ENCODE results near the gene NR2F1-AS1.

NR2F1-AS1 gene

GRCh38 chr5:93407454-93407853 is 173.6 kb downstream of the NR2F1-AS1 start:
- Histone ChIP-seq H2AFZ (ENCODE audit: low read length) (no peak overlapping the region), H3K9ac (ENCODE audit: low read length) (no peak overlapping the region), H3K36me3 (replicated peaks; ENCODE audit: insufficient read depth, low read length) (no peaks in the 10 kb centered on the region), H3K27ac (ENCODE audit: low read length) (no peak overlapping the region), H3F3A (ENCODE audit: insufficient read depth, low read length) (no peaks in the 10 kb centered on the region), H3K4me3 (ENCODE audit: low read length) (no peak overlapping the region), H3K9me3 (replicated peaks; ENCODE audit: insufficient read depth, low read length) (no peaks in the 10 kb centered on the region), H4K20me1 (ENCODE audit: insufficient read depth, low read length) (no peaks in the 10 kb centered on the region), H3K79me2 (ENCODE audit: low read length) (no peaks in the 10 kb centered on the region), H3K4me1 (ENCODE audit: low read length) (no peaks in the 10 kb centered on the region), H3K4me2 (ENCODE audit: low read depth, low read length) (no peak overlapping the region), H3K27me3 (replicated peaks; ENCODE audit: insufficient read depth, low read length) (no peaks in the 10 kb centered on the region), H3K9me2 (replicated peaks; ENCODE audit: insufficient read depth, low read length) (no peaks in the 10 kb centered on the region)
- TF ChIP-seq EZH2 (optimal IDR thresholded peaks at IDR 0.05; ENCODE audit: low read depth, low read length) (no peak), EZH2phosphoT487 (IDR thresholded peaks at IDR 0.05; ENCODE audit: low read length) (no peak)
- TF ChIP-seq, protein P1, sequence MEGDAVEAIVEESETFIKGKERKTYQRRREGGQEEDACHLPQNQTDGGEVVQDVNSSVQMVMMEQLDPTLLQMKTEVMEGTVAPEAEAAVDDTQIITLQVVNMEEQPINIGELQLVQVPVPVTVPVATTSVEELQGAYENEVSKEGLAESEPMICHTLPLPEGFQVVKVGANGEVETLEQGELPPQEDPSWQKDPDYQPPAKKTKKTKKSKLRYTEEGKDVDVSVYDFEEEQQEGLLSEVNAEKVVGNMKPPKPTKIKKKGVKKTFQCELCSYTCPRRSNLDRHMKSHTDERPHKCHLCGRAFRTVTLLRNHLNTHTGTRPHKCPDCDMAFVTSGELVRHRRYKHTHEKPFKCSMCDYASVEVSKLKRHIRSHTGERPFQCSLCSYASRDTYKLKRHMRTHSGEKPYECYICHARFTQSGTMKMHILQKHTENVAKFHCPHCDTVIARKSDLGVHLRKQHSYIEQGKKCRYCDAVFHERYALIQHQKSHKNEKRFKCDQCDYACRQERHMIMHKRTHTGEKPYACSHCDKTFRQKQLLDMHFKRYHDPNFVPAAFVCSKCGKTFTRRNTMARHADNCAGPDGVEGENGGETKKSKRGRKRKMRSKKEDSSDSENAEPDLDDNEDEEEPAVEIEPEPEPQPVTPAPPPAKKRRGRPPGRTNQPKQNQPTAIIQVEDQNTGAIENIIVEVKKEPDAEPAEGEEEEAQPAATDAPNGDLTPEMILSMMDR (IDR thresholded peaks at IDR 0.05; ENCODE audit: low read length) = no peak
- DNase-seq = no peak

GRCh38 chr5:93406971-93407401 is 174.0 kb downstream of the NR2F1-AS1 start:
- Histone ChIP-seq H3K27me3 (replicated peaks; ENCODE audit: insufficient read depth, low read length) (no peaks in the 10 kb centered on the region), H3K9ac (ENCODE audit: low read length) (no peak overlapping the region), H2AFZ (ENCODE audit: low read length) (no peak overlapping the region), H3K27ac (ENCODE audit: low read length) (no peak overlapping the region), H3K9me3 (replicated peaks; ENCODE audit: insufficient read depth, low read length) (no peaks in the 10 kb centered on the region), H3K4me3 (ENCODE audit: low read length) (no peak overlapping the region), H3K4me2 (ENCODE audit: low read depth, low read length) (no peak overlapping the region), H3K36me3 (replicated peaks; ENCODE audit: insufficient read depth, low read length) (no peaks in the 10 kb centered on the region), H4K20me1 (ENCODE audit: insufficient read depth, low read length) (no peaks in the 10 kb centered on the region), H3K9me2 (replicated peaks; ENCODE audit: insufficient read depth, low read length) (no peaks in the 10 kb centered on the region), H3K4me1 (ENCODE audit: low read length) (no peaks in the 10 kb centered on the region), H3K79me2 (ENCODE audit: low read length) (no peaks in the 10 kb centered on the region), H3F3A (ENCODE audit: insufficient read depth, low read length) (no peaks in the 10 kb centered on the region)
- DNase-seq = no peak
- no peak for TF ChIP-seq EZH2phosphoT487 (IDR thresholded peaks at IDR 0.05; ENCODE audit: low read length)
- no peak for TF ChIP-seq EZH2 (optimal IDR thresholded peaks at IDR 0.05; ENCODE audit: low read depth, low read length)
- TF ChIP-seq, protein P1 (IDR thresholded peaks at IDR 0.05; ENCODE audit: low read length) = no peak

- no peaks in the 10 kb centered on the region for H3K79me2 ChIP-seq (ENCODE audit: low read length)
- no peaks in the 10 kb centered on the region for H3K36me3 ChIP-seq (replicated peaks; ENCODE audit: insufficient read depth, low read length)
- H3K27ac ChIP-seq (ENCODE audit: low read length) = no peak overlapping the region
- no peaks in the 10 kb centered on the region for H3F3A ChIP-seq (ENCODE audit: insufficient read depth, low read length)
- no peak overlapping the region for H2AFZ ChIP-seq (ENCODE audit: low read length)
- no peak for DNase-seq
- TF ChIP-seq EZH2 (optimal IDR thresholded peaks at IDR 0.05; ENCODE audit: low read depth, low read length) = no peak
- TF ChIP-seq, protein P1 (IDR thresholded peaks at IDR 0.05; ENCODE audit: low read length) = no peak
- TF ChIP-seq EZH2phosphoT487 (IDR thresholded peaks at IDR 0.05; ENCODE audit: low read length) = no peak
- H3K9me2 ChIP-seq (replicated peaks; ENCODE audit: insufficient read depth, low read length) = no peaks in the 10 kb centered on the region
- H3K9ac ChIP-seq (ENCODE audit: low read length) = no peak overlapping the region
- H3K4me1 ChIP-seq (ENCODE audit: low read length) = peaks cover 4% of the 10 kb centered on the region; the same call in 1 of the 2 replicates
- H4K20me1 ChIP-seq (ENCODE audit: insufficient read depth, low read length) = no peaks in the 10 kb centered on the region
- no peak overlapping the region for H3K4me2 ChIP-seq (ENCODE audit: low read depth, low read length)
- no peaks in the 10 kb centered on the region for H3K27me3 ChIP-seq (replicated peaks; ENCODE audit: insufficient read depth, low read length)
- H3K4me3 ChIP-seq (ENCODE audit: low read length) = no peak overlapping the region
- H3K9me3 ChIP-seq (replicated peaks; ENCODE audit: insufficient read depth, low read length) = no peaks in the 10 kb centered on the region
Measured at GRCh38 chr5:93404246-93404645, 176.8 kb downstream of the NR2F1-AS1 start.

Data from MM.1S (cell line).